SIG-M5 (cell line): ENCODE data around the gene QSER1.
"Not testable (repeated sequence)": the region's sequence is repeated elsewhere in the genome, so short reads cannot be mapped to it uniquely, and the experiment has no call there.

Source experiments
- DNase-seq: peaks from one replicate; lab custom pipeline; 2025; lab: John Stamatoyannopoulos, UW

Gene QSER1

DNA sequence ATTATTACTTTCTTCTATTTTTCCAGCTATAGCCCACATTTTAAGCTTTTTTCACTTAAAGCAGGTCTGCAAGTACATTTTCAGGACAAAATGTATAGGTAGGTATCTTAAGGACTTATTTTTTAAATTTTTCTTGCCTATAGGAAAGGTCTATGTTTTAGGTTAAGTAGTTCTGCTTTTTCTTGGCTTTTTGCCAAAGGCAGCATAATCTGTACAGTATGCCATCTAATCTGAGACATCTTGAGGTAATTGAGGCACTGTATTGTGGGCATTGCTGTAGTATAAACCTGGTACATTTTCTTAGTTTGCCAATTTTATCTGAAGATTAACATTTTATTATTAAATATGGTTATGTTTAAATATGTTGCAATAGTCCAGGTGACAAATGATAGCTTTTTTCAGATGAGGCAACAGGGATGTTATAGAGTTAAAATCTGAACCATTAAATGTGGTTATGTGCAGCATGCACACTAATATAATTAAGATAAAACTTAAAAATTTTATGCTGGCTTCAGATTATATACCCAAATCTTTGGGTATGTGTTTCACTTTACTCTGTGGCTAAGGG is 42.9 kb downstream of the QSER1 start:
- no peak for DNase-seq

DNA sequence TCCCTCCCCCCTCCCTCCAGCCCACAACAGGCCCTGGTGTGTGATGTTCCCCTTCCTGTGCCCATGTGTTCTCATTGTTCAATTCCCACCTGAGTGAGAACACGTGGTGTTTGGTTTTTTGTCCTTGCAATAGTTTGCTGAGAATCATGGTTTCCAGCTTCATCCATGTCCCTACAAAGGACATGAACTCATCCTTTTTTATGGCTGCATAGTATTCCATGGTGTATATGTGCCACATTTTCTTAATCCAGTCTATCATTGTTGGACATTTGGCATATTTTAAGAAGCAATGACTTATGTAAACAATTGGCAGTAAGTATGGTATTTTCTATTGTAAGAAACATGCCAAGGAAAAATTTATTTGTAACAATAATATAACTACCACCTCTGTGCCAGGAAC is 43.6 kb downstream of the QSER1 start:
- not testable (repeated sequence) for DNase-seq

GRCh38 chr11:32937283-32937682 is 44.7 kb downstream of the QSER1 start:
- not testable (repeated sequence) for DNase-seq

DNA sequence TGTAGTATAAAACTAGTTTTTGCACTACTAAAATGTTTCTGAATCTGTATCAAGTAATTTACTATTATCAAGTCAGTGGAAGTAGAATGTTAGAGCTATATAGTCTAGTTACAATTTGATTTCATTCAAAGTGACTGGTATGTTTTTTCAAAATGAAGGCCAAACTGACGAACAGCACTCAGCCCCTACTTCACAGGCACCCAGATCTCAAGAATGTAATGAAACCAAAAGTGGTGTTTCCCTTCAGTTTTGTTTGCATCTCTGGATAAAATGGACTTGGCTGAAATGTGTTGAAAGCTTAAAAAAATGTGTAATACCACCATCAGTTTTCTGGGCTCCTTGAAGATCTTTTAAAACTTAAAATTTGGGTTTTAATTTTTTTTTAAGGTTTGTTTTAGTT is 46.4 kb downstream of the QSER1 start:
- DNase-seq = no peak

- no peak for DNase-seq
These were observed 47.3 kb downstream of the QSER1 start for GRCh38 chr11:32939866-32940265.

DNA sequence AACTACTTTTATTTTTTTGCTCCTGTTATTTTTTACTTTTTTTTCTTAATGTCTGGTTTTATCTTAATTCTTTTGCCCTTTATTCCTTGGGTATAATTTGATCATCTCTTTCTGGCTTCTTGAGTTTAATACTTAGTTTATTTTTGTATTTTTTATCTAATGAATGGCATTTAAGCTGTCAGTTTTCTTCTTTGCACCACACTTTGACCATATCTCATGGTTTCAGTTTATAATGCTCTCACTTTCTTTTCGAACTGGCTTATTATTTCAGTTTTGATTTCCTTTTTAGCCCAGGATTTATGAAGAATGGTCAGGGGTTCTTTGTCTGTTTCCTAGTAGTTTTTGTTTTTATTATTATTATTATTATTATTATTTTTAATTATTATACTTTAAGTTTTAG is 48.3 kb downstream of the QSER1 start:
- DNase-seq = no peak

DNA sequence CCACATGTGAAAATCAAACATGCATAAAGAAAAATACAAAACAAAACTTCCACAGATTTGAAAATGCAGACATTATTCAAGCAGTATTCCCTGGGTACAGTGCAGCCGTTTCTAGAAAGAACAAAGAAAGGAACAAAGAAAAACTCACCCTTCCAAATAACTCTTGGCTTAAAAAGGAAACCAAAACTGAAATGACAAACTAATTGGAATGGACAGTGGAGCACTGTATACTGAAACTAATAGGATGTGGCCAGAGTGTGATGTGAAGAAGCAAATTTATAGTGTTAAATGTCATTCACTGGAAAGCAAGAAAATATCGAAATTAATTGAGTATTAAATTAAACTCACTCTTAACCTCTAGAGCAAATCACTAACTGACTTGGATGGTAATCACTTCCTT is 55.4 kb downstream of the QSER1 start:
- no peak for DNase-seq

- DNase-seq = no peak
These were observed 57.1 kb downstream of the QSER1 start for GRCh38 chr11:32949739-32950138.

- DNase-seq = no peak
These were observed 59.8 kb downstream of the QSER1 start for GRCh38 chr11:32952421-32952820.

- DNase-seq = no peak
These were observed 61.1 kb downstream of the QSER1 start for GRCh38 chr11:32953700-32954099.

DNA sequence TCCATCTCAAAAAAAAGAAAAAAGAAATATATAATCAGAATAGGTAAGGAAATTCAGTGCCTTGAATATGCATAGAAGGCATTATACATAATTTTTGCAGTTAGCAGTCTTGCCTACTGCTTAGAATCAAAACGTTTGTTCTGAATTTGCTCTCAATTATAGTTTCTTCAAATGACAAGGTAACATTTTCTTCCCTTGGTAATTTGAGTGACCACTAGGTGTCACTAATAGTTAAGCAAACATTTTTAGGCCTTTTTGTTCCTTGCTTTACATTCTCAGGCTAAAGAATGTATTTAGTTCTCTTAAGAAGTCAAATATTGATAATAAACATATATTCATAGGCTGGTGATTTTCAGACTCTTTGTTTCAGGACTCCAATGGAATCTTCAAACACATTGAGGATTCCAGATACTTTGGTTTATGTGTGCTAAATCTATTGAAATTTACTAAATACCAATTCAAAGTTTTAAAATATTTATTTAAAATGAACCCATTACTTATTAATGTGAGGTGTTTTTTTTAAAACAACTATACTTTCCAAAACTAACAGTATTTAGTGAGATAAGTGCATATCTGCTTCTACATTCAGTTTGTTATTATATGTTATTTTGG is 68.0 kb downstream of the QSER1 start:
- no peak for DNase-seq

- no peak for DNase-seq
These were observed 69.4 kb downstream of the QSER1 start for GRCh38 chr11:32962016-32962415.

DNA sequence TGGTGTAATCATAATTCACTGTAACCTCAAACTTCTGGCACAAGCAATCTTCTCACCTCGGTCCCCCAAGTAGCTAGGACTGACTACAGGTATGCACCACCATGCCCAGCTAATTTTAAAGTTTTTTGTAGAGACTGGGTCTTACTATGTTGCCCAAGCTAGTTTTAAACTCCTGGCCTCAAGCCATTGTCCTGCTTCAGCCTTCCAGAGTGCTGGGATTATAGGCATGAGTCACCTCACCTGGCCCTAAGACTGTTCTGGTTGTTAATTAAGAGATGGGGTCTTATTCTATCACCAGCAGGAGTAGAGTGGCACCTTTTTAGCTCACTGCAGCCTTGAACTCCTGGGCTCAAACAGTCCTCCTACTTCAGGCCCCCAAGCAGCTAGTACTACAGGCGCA is 71.1 kb downstream of the QSER1 start:
- no peak for DNase-seq

- DNase-seq = no peak
These were observed 75.9 kb downstream of the QSER1 start for GRCh38 chr11:32968541-32968940.

DNA sequence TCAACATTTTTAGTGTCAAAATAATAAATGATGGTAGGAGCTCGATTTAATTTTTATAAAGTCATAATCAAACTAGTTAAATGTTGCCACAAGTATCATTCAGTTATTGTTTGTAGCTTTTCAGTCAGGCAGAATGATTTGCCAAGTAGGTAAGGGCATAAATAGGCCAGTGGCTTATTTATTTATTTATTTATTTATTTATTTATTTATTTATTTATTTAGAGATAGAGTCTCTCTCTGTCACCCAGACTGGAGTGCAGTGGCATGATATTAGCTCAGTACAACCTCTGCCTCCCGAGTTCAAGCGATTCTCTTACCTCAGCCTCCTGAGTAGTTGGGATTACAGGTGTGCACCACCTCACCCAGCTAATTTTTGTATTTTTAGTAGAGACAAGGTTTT is 79.6 kb downstream of the QSER1 start:
- DNase-seq = not testable (repeated sequence)

- DNase-seq = no peak
These were observed 80.2 kb downstream of the QSER1 start for GRCh38 chr11:32972781-32973180.

DNA sequence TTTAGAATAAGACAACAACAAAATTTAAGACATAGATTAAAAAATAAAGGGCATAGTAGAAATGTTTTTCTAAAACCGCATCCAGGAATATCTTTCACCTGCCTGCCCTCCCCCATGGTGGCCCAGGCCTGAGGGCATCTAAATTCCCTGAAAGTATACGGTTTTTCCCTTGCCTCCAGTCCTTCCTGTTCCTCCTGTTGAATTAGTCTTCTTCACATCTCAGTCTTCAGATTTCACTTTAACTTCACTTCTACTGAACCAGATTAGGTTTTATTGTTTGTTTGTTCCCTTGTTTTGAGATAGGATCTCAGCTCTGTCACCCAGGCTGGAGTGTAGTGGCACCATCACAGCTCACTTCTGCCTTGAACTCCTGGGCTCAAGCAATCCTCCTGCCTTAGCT is 90.0 kb downstream of the QSER1 start:
- no peak for DNase-seq

GRCh38 chr11:32983506-32983905 is 90.9 kb downstream of the QSER1 start:
- DNase-seq = no peak

GRCh38 chr11:32985600-32985999 is 93.0 kb downstream of the QSER1 start:
- DNase-seq = no peak

GRCh38 chr11:32987851-32988250 is 95.2 kb downstream of the QSER1 start:
- no peak for DNase-seq

DNA sequence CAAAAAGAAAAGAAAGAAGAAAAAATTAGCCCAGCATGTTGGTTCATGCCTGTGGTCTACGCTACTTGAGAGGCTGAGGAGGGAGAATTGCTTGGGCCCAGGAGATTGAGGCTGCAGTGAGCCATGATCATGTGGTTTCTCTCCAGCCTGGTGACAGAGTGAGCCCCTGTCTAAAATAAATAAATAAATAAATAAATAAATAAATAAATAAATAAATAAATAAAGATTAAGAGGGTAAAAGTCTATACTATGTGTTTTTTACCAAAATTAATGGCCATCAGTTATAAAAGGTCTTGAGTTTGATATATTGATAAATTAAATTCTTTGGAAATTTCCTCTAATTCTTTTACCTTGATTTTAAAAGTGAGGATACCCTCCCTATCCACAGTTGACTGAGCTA is 97.9 kb downstream of the QSER1 start:
- DNase-seq = no peak

- no peak for DNase-seq
These were observed 98.8 kb downstream of the QSER1 start for GRCh38 chr11:32991427-32991826.

DNA sequence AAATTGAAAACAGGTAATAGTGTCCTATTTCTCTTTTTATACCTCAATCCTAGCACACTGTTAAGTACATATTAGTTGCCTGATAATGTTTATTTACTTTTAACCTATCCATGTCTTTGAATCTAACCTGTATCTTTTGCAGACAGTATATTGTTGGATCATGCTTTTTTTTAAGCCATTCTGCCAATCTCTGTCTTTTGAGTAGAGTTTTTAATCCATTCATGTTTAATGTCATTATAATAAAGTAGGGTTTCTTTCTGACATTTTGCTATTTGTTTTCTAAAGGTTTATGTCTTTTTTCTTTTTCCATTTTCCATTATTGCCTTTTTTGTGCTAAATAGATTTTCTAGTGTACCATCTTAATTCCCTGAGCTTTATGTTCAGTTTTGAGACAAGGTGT is 99.3 kb downstream of the QSER1 start:
- no peak for DNase-seq

DNA sequence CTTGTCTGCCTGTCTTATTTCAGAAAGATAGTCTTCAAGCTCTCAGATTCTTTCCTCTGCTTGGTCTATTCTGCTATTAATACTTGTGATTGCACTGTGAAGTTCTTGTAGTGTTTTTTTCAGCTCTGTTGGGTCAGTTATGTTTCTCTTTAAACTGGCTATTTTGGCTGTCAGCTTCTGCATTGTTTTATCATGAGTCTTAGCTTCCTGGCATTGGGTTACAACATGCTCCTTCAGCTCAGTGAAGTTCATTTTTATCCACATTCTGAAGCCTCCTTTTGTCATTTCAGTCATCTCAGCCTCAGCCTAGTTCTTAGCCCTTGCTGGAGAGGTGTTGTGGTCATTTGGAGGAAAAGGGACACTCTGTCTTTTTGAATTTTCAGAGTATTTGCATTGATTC is 107.6 kb downstream of the QSER1 start:
- no peak for DNase-seq
